Mononuclear cell (primary cell): ENCODE data around the gene B4GALT6. TPM values are rescaled to one million over a fixed set of nuclear protein-coding genes. Genes with fewer than 3 reads are reported as not detected.

Source experiments
- H3K27me3 ChIP-seq: 2 replicates; pipeline ENCODE4 v1.6.0; 2011; ENCODE audit warnings: low read length, control low read depth; ENCODE audit not compliant: insufficient read depth
- H3K4me1 ChIP-seq: 2 replicates; pipeline ENCODE4 v1.5.1; 2011; ENCODE audit warnings: mild to moderate bottlenecking, low read length, control low read depth; ENCODE audit not compliant: insufficient read depth
- H3K4me3 ChIP-seq: 2 replicates; pipeline ENCODE4 v1.5.1; 2011; ENCODE audit warnings: mild to moderate bottlenecking, low read length, moderate library complexity
- H3K9me3 ChIP-seq: 2 replicates; pipeline ENCODE4 v1.5.1; 2011; ENCODE audit warnings: low read depth, mild to moderate bottlenecking, control low read depth, low read length
- total RNA-seq: library from RNA; depleted of rRNA; stranded (reverse); fragments of >200 nt; gene quantifications from one replicate; pipeline ENCODE4 v1.2.3, GENCODE V29; 2012

The B4GALT6 gene
- total RNA-seq, 1 donor, result 1.0 TPM

- no peaks in the 10 kb centered on the region for H3K27me3 ChIP-seq
Measured at GRCh38 chr18:31637445-31637844, 46.9 kb downstream of the B4GALT6 start.

GRCh38 chr18:31636387-31636786 lies 48.0 kb downstream of the B4GALT6 start:
- Histone ChIP-seq H3K4me3 (no peak overlapping the region), H3K27me3 (no peaks in the 10 kb centered on the region), H3K4me1 (peaks cover 11% of the 10 kb centered on the region), H3K9me3 (no peaks in the 10 kb centered on the region)

More at GRCh38 chr18:31637445-31637844, 46.9 kb downstream of the B4GALT6 start:
- H3K4me3 ChIP-seq, result no peak overlapping the region
- H3K9me3 ChIP-seq, result no peaks in the 10 kb centered on the region
- peaks cover 11% of the 10 kb centered on the region for H3K4me1 ChIP-seq

- Histone ChIP-seq H3K27me3 (no peaks in the 10 kb centered on the region), H3K4me3 (no peak overlapping the region), H3K4me1 (peaks cover 18% of the 10 kb centered on the region), H3K9me3 (no peaks in the 10 kb centered on the region)
Measured at GRCh38 chr18:31634331-31634713, 50.1 kb downstream of the B4GALT6 start.

GRCh38 chr18:31633392-31634330 lies 50.7 kb downstream of the B4GALT6 start:
- no peaks in the 10 kb centered on the region for H3K9me3 ChIP-seq
- H3K27me3 ChIP-seq, result no peaks in the 10 kb centered on the region
- H3K4me1 ChIP-seq, result peaks cover 18% of the 10 kb centered on the region
- H3K4me3 ChIP-seq, result no peak overlapping the region

- Histone ChIP-seq H3K9me3 (no peaks in the 10 kb centered on the region), H3K27me3 (no peaks in the 10 kb centered on the region), H3K4me1 (peaks cover 18% of the 10 kb centered on the region), H3K4me3 (no peak overlapping the region)
Measured at GRCh38 chr18:31632356-31632755, 52.0 kb downstream of the B4GALT6 start.

GRCh38 chr18:31631526-31631925 lies 52.9 kb downstream of the B4GALT6 start:
- Histone ChIP-seq H3K4me3 (no peak overlapping the region), H3K27me3 (no peaks in the 10 kb centered on the region), H3K4me1 (peaks cover 18% of the 10 kb centered on the region), H3K9me3 (no peaks in the 10 kb centered on the region)

- peaks cover 18% of the 10 kb centered on the region for H3K4me1 ChIP-seq
- H3K4me3 ChIP-seq, result no peak overlapping the region
- no peaks in the 10 kb centered on the region for H3K9me3 ChIP-seq
- no peaks in the 10 kb centered on the region for H3K27me3 ChIP-seq
Measured at GRCh38 chr18:31630549-31630948, 53.8 kb downstream of the B4GALT6 start.

- peaks cover 8% of the 10 kb centered on the region for H3K4me1 ChIP-seq
- H3K27me3 ChIP-seq, result no peaks in the 10 kb centered on the region
- no peak overlapping the region for H3K4me3 ChIP-seq
- no peaks in the 10 kb centered on the region for H3K9me3 ChIP-seq
Measured at GRCh38 chr18:31626409-31626808, 58.0 kb downstream of the B4GALT6 start.

GRCh38 chr18:31624892-31625640 lies 59.3 kb downstream of the B4GALT6 start:
- Histone ChIP-seq H3K9me3 (no peaks in the 10 kb centered on the region), H3K4me3 (no peak overlapping the region), H3K27me3 (no peaks in the 10 kb centered on the region), H3K4me1 (no peaks in the 10 kb centered on the region)

- Histone ChIP-seq H3K27me3 (no peaks in the 10 kb centered on the region), H3K9me3 (no peaks in the 10 kb centered on the region), H3K4me1 (no peaks in the 10 kb centered on the region), H3K4me3 (no peak overlapping the region)
Measured at GRCh38 chr18:31619291-31619690, 65.1 kb downstream of the B4GALT6 start.

GRCh38 chr18:31618801-31619200 lies 65.6 kb downstream of the B4GALT6 start:
- no peaks in the 10 kb centered on the region for H3K4me1 ChIP-seq
- H3K27me3 ChIP-seq, result no peaks in the 10 kb centered on the region
- no peak overlapping the region for H3K4me3 ChIP-seq
- no peaks in the 10 kb centered on the region for H3K9me3 ChIP-seq

- Histone ChIP-seq H3K27me3 (no peaks in the 10 kb centered on the region), H3K4me3 (no peak overlapping the region), H3K9me3 (no peaks in the 10 kb centered on the region), H3K4me1 (no peaks in the 10 kb centered on the region)
Measured at GRCh38 chr18:31617031-31617717, 67.2 kb downstream of the B4GALT6 start.

GRCh38 chr18:31616586-31616985 lies 67.8 kb downstream of the B4GALT6 start:
- Histone ChIP-seq H3K27me3 (no peaks in the 10 kb centered on the region), H3K9me3 (no peaks in the 10 kb centered on the region), H3K4me3 (no peak overlapping the region), H3K4me1 (no peaks in the 10 kb centered on the region)

GRCh38 chr18:31614044-31614443 lies 70.3 kb downstream of the B4GALT6 start:
- Histone ChIP-seq H3K9me3 (no peaks in the 10 kb centered on the region), H3K4me1 (no peaks in the 10 kb centered on the region), H3K27me3 (no peaks in the 10 kb centered on the region), H3K4me3 (no peak overlapping the region)

GRCh38 chr18:31612124-31612523 lies 72.3 kb downstream of the B4GALT6 start:
- Histone ChIP-seq H3K4me1 (no peaks in the 10 kb centered on the region), H3K4me3 (no peak overlapping the region), H3K9me3 (no peaks in the 10 kb centered on the region), H3K27me3 (no peaks in the 10 kb centered on the region)
